ENCODE data around the gene ZNF10. TPM values are rescaled to one million over a fixed set of nuclear protein-coding genes. Genes with fewer than 3 reads are reported as not detected.

Gene ZNF10
- total RNA-seq, 2 donors from 2014 or later, result 13.9 to 14.7 TPM

DNA sequence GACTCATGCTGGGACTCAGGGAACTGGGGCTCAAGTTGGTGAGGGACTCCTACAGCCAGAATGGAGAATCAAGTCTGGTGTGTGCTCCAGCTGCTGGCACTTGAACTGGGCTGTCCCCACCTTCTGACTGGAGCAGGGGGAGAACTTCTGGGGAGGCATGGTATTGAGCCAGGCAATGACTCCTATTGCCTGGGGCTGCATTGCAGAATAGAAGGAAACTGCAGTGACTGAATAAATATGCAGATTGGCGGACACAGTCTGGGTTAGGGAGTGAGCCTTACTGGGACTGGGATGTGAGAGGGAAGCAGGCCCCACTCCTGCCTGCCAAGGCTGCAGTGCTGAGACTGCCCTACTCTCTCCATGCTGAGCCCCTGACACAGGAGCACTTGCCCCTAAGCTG lies 42.1 kb downstream of the ZNF10 start:
- H3K9me3 ChIP-seq, result peaks cover 50% of the 10 kb centered on the region
- no peak for DNase-seq (ENCODE audit: low spot score)

DNA sequence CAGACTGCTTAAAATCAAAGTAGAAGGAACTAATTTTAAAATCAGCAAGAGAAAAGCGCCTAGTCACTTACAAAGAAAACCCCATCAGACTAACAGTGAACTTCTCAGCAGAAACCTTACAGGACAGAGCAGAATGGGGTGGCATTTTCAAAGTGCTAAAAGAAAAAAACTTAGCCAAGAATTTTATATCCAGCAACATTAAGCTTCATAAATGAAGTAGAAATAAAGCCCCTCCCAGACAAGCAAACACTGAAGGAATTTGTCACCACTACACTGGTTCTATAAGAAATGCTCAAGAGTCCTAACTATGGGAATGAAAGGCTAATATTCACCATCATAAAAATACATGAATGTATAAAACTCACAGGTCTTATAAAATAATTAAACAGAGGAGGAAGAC lies 44.5 kb downstream of the ZNF10 start:
- DNase-seq (ENCODE audit: low spot score) (no peak), ATAC-seq (ENCODE audit: insufficient number of reproducible peaks, low FRiP score, low read depth) (no peak)
- no peak overlapping the region for H3K27ac ChIP-seq
- no peaks in the 10 kb centered on the region for H3K27me3 ChIP-seq (replicated peaks; ENCODE audit: insufficient read depth)
- TF ChIP-seq, protein P1, sequence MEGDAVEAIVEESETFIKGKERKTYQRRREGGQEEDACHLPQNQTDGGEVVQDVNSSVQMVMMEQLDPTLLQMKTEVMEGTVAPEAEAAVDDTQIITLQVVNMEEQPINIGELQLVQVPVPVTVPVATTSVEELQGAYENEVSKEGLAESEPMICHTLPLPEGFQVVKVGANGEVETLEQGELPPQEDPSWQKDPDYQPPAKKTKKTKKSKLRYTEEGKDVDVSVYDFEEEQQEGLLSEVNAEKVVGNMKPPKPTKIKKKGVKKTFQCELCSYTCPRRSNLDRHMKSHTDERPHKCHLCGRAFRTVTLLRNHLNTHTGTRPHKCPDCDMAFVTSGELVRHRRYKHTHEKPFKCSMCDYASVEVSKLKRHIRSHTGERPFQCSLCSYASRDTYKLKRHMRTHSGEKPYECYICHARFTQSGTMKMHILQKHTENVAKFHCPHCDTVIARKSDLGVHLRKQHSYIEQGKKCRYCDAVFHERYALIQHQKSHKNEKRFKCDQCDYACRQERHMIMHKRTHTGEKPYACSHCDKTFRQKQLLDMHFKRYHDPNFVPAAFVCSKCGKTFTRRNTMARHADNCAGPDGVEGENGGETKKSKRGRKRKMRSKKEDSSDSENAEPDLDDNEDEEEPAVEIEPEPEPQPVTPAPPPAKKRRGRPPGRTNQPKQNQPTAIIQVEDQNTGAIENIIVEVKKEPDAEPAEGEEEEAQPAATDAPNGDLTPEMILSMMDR (IDR thresholded peaks at IDR 0.05), result no peak
- no peaks in the 10 kb centered on the region for H3K4me1 ChIP-seq (ENCODE audit: control insufficient read depth in 1 of 2, low read depth in 2 of 2)
- no peak overlapping the region for H3K4me3 ChIP-seq
- H3K36me3 ChIP-seq, result no peaks in the 10 kb centered on the region
- H3K9me3 ChIP-seq, result peaks cover 36% of the 10 kb centered on the region

More for the DNA sequence above, 42.1 kb downstream of the ZNF10 start:
- H3K27me3 ChIP-seq (replicated peaks; ENCODE audit: insufficient read depth), result no peaks in the 10 kb centered on the region
- no peak for ATAC-seq (ENCODE audit: insufficient number of reproducible peaks, low FRiP score, low read depth)
- H3K27ac ChIP-seq, result no peak overlapping the region
- TF ChIP-seq, protein P1 (IDR thresholded peaks at IDR 0.05), result no peak
- H3K36me3 ChIP-seq, result no peaks in the 10 kb centered on the region
- H3K4me1 ChIP-seq (ENCODE audit: control insufficient read depth in 1 of 2, low read depth in 2 of 2), result no peaks in the 10 kb centered on the region
- no peak overlapping the region for H3K4me3 ChIP-seq

DNA sequence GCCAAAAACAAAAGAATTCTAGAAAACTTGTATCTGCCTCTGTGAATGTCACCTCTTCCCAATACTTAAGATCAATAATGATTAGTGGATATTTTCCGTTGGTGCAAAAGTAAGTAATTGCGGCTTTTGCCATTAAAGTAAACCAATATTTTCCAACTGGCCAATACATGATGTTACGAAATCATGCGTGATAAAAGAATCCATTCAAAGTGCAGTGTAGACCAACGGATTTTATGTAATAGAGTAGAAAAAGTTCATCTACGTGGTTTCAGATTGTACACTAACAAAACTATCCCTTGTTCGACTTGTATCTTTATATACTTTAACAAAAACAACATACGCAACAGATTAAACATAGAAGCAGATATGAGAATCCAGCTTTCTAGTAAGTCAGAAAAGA lies 50.2 kb downstream of the ZNF10 start:
- no peak overlapping the region for H3K4me3 ChIP-seq
- H3K27ac ChIP-seq, result no peak overlapping the region
- TF ChIP-seq, protein P1 (IDR thresholded peaks at IDR 0.05), result no peak
- H3K36me3 ChIP-seq, result peaks cover 25% of the 10 kb centered on the region
- peaks cover 9% of the 10 kb centered on the region in 2 donors for H3K4me1 ChIP-seq (ENCODE audit: control insufficient read depth in 1 of 2, low read depth in 2 of 2)
- ATAC-seq (ENCODE audit: insufficient number of reproducible peaks, low FRiP score, low read depth) (no peak), DNase-seq (ENCODE audit: low spot score) (no peak)
- no peaks in the 10 kb centered on the region for H3K27me3 ChIP-seq (replicated peaks; ENCODE audit: insufficient read depth)
- H3K9me3 ChIP-seq, result peaks cover 19% of the 10 kb centered on the region

DNA sequence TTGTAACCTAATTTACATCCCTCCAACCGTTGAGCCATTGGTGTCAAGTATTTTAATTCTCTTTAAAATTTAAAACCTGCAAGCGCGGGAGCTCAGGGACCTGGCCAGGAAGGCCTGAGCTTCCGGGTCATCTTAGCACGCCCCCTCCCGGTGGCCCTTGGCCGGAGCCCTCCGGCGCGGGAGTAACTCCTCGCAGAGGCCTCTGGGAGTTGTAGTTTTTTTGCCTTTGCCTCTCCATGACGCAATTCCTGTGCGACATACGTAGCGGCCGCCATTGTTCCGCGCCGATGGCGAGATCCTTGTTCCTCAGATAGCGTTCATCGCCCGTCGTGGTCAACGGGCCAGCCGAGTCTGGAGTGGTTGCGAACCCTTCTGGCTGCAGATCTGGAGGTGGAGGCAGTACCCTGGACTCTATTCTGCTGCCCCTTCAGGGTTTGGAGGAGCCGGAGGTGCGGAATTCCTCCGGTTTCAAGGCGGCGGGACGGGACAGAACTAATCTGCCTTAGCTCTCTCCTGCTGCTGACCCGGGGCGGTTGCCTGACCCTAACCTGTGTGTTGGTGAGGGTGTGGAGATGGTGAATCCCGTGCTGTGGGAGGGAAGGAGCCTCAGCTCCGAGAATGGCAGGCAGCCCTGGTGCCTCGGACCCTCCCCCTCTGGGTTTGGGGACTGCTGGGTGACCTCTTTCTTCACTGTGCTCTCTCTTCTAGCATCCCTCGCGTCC lies 51.0 kb downstream of the ZNF10 start, which contains the start of gene ZNF268:
Gene ZNF268 (plus strand): TSS at position 258 of the 722 bp plus-strand sequence. CDS start 503 bp downstream, outside the sequence.
- Histone ChIP-seq H3K9me3 (peaks cover 24% of the 10 kb centered on the region), H3K27ac (peak within 1 kb of the TSS; percentile 47 to 58)
- peak; percentile 91 for ATAC-seq (ENCODE audit: insufficient number of reproducible peaks, low FRiP score, low read depth)

DNA sequence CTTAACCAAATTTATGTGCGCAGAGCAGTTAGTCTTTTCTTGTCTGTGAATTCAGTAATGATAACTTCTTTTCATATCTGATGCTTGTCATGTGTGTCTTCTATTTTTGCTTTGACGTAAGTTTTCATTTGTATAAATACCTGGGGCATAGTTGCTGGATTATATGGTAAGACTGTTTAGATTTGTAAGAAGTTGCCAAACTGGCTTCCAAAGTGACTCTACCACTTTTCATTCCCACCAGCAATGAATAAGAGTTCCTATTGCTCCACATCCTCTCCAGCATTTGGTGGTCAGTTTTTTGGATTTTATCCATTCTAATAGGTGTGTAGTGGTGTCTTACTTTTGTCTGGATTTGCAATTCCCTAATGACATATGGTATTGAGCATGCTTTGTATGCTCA lies 59.7 kb downstream of the ZNF10 start:
- DNase-seq (ENCODE audit: low spot score) (no peak), ATAC-seq (ENCODE audit: insufficient number of reproducible peaks, low FRiP score, low read depth) (no peak)
- H3K4me1 ChIP-seq (ENCODE audit: control insufficient read depth in 1 of 2, low read depth in 2 of 2), result no peaks in the 10 kb centered on the region
- TF ChIP-seq, protein P1 (IDR thresholded peaks at IDR 0.05), result no peak
- H3K27ac ChIP-seq, result no peak overlapping the region
- no peak overlapping the region for H3K4me3 ChIP-seq
- peaks cover 96% of the 10 kb centered on the region for H3K36me3 ChIP-seq
- peaks cover 97% of the 10 kb centered on the region for H3K9me3 ChIP-seq
- no peaks in the 10 kb centered on the region for H3K27me3 ChIP-seq (replicated peaks; ENCODE audit: insufficient read depth)

More for the DNA sequence above, 51.0 kb downstream of the ZNF10 start, which contains the start of gene ZNF268:
- Histone ChIP-seq H3K36me3 (peaks cover 31% of the 10 kb centered on the region), H3K4me3 (peak within 1 kb of the TSS; percentile 89), H3K27me3 (replicated peaks; ENCODE audit: insufficient read depth) (no peaks in the 10 kb centered on the region), H3K4me1 (ENCODE audit: control insufficient read depth in 1 of 2, low read depth in 2 of 2) (peaks cover 9% of the 10 kb centered on the region in 2 donors)
- peak; percentile 49 for DNase-seq (ENCODE audit: low spot score)
- TF ChIP-seq, protein P1 (IDR thresholded peaks at IDR 0.05), result peak; percentile 57
